Measurements from ENCODE around the gene AKAP1. TPM values are rescaled to one million over a fixed set of nuclear protein-coding genes. Genes with fewer than 3 reads are reported as not detected.

AKAP1 gene
- polyA plus RNA-seq, 12 donors, result 45.8 to 86.5 (median 61.3) TPM; not detected in 1

DNA sequence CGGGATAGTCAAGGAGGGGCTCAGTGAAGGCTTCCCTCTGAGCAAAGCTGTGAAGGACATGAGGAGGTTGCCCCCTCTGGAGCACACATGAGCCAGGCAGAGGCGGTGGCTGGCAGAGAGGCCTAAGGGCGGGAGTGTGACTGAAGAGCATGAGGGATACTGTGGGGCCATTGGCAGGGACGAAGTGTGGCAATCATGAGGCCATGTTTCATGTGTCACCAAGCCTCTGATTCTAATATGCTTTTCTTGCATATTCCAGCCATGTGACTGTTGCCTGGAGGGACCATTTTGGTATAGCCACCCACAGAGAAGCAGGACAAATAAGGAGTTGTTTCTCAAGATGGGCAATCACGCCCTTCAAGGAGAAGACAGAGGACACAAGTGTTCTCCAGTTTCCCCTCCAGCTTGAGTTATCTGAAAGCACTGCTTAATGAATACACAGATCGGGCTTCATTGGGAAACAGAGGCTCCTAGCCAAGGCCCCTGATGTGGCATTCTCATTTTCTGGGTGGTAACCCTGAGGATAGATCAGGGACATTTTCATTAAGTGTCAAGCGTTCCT is 68.0 kb downstream of the AKAP1 start:
- DNase-seq, result no peak

DNA sequence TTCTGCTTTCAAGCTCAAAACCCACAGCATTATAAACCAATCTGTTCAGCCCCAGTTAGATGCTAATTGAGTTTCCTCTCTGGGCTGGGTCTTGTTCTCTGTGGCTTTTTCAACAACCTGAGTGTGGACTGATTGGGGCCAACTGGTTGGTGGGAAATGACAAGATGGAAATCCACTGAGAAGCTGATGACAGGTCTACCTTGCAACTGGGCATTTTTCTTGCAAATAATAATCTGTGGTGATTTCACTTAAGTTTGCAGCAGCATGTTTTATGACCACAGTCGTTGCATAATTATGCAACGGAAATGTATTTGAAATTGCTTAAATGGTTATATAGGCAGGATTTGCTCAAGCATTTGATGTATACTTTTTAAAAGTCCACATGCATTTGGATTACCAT is 69.9 kb downstream of the AKAP1 start:
- DNase-seq, result no peak

DNA sequence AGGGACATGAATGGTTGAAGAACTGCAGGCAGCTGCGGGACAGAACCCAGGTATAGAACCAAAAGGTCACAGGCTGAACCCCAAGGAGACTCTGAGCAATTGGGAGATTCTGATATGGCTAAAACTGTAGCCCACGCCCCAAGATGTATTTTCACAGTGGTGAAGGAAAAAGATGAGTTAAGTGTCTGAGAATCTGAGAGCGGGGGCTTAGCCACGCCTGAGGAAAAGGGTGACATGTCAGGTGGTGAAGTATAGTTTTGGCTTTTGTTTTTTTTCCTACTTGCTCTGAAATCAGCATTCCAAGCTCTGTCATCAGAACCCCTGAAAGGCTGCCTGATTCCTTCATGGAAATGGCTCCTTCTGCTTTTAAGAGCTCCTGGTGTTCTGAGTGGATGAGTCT is 73.3 kb downstream of the AKAP1 start:
- no peak for DNase-seq

DNA sequence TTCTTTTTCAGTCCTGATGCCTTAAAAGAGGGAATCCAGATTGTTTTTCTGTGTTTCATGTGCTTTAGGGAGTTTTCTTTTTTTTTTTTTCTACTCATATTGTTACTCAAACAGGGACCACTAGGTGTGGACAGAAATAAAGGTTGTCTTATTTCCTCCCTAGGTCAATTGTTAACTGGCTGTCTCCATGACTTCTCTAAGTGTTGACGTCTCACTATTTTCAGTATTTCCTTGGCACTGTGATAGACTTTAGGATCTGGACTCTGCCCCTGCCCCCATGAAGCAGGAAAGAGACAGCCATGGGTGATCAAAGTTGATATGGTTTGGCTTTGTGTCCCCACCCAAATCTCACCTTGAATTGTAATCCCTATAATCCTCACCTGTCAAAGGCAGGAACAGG is 73.7 kb downstream of the AKAP1 start:
- no peak for DNase-seq

DNA sequence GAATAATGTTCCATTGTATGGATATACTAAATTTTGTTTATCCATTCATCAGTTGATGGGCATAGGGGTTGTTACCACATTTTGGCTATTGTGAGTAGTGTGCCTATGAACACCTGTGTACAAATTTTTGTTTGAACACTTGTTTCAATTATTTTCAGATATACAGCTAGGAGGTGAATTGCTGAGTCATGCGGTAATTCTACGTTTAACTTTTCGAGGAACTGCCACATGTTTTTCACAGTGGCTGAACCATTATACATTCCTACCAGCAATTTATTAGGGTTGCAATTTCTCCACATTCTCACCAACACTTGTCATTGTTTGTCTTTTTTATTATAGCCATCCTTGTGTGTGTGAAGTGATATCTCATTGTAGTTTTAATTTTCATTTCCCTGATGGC is 75.6 kb downstream of the AKAP1 start:
- no peak for DNase-seq

DNA sequence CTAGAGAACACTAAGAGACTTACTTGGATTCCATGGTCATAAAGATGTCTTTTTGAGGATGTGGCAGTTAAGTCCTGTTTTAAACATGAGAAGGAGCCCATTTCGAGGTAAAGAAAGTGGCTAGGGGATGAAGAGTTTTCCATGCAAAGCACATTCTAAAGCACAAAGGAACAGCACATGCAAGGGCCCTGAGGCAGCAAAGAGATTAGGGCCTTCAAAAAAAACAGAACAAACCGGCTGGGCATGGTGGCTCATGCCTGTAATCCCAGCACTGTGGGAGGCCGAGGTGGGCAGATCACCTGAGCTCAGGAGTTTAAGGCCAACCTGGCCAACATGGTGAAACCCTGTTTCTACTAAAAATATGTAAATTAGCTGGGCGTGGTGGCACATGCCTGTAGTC is 79.8 kb downstream of the AKAP1 start:
- DNase-seq, result no peak

DNA sequence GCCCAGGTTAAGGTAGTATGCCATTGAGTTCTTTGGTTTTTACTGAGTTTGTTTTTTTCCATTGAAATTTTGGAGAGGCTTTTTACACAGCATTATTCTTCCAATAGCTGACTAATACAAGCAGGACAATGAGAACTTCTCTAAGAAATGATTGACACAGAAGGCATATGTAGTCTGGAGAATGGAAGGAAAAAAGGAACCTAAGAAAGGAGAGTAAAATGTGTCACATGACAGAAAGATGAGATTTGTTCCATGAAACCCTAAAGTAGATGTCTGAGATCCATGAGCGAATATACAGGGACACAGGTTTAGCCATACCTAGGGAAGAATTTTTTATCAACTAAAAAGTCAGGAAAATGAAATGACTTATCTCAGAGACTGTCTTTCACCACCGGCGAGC is 80.7 kb downstream of the AKAP1 start:
- DNase-seq, result no peak

DNA sequence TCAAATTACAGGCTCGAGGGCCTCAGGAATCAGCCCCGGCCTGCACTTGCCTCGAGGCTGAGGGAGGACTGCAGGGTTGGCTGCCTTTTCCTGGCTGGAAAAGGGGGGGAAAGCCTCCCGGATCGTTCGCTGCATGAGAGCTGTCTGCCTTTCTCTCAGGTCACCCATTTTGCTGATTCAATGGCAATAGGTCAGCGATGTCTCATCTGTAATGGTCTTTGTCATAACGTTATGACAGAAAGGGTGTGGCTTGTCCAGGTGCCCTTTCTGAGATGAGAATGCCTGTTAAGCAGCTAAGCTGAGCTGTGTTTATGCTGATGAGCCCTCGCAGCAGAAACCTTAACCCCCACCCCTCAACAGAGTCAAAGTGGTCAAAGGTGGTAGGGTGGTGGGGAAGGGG is 81.8 kb downstream of the AKAP1 start:
- DNase-seq, result no peak

DNA sequence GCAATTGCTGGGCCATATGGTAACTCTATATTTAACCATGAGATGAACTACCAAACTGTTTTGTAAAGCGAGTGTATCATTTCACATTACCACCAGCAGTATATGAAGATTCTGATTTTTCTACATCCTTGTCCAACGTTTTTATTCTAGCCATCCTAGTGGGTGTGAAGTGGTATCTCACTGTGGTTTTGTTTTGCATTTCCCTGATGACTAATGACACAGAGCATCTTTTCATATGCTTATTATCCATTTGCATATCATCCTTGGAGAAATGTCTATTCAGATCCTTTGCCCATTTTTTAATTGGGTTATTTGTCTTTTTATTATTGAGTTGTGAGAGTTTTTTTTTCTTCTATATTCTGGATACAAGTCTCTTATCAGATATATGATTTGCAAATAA is 83.6 kb downstream of the AKAP1 start:
- no peak for DNase-seq

DNA sequence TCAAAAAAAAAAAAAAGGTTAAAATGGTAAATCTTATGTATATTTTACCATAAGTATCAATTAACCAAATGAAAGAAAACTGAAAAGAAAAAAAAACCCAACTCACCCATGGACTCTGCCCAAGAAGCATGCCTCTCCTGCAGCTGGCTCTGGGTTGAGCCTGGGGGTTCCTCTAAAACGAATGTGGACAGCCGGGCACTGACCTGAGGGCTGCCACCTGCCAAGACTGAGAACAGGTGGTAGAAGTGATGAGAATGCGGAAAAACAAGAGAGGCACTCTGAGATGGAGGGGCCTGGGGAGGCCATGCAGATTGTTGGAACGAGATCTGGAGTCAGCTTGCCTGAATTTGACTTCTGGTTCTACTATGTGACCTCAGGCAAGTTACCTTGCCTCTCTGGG is 85.8 kb downstream of the AKAP1 start:
- no peak for DNase-seq

Other genes with a start within 250 kb of the AKAP1 start
- gene TRIM25, start 171.2 kb upstream of the AKAP1 start, polyA plus RNA-seq (ENCODE audit: insufficient read length in 12 of 12), result 10 to 100 TPM in 11 of 12 donors, not detected in 1; 12.2 to 36.7 (median 15.4) TPM
- 10 to 100 TPM in 11 of 12 donors, not detected in 1; 16.2 to 22.0 (median 18.8) TPM for gene COIL, start 124.2 kb upstream of the AKAP1 start, polyA plus RNA-seq (ENCODE audit: insufficient read length in 12 of 12)
- gene SCPEP1, start 107.1 kb upstream of the AKAP1 start, polyA plus RNA-seq (ENCODE audit: insufficient read length in 12 of 12), result 10 to 100 TPM in 11 of 12 donors, not detected in 1; 10.8 to 25.0 (median 18.1) TPM
- 10 to 100 TPM in 11 of 12 donors, not detected in 1; 24.1 to 40.3 (median 34.1) TPM for gene MSI2, start 171.3 kb downstream of the AKAP1 start, polyA plus RNA-seq (ENCODE audit: insufficient read length in 12 of 12)